HG02678 (cell line): Measurements from ENCODE around the gene MTRR.

Source experiments
- ATAC-seq: cut with Tn5 transposase; IDR thresholded peaks from one replicate; pipeline ENCODE4 v1.9.1; 2021; ENCODE audit warnings: mild to moderate bottlenecking, moderate library complexity; ENCODE audit not compliant: unreplicated experiment

MTRR gene

DNA sequence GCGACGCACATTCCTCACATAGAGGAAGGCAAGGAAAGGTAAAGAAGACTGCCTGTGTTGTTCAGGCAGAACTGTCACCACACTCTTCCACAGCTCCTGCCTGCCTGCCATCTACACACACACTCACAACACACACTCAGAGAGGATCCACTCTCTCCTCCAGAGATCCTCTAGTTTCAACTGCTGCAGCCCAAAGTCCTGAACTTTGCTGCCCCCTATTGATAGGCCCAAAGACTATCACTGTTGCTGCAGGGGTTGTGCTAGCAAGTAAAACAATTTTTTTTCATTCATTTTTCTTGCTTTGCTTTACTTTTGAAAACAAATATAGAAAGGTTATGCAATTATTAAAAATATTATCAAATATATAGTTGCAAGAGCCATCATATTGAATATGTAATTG lies 12.1 kb upstream of the MTRR start:
- ATAC-seq, result no peak

DNA sequence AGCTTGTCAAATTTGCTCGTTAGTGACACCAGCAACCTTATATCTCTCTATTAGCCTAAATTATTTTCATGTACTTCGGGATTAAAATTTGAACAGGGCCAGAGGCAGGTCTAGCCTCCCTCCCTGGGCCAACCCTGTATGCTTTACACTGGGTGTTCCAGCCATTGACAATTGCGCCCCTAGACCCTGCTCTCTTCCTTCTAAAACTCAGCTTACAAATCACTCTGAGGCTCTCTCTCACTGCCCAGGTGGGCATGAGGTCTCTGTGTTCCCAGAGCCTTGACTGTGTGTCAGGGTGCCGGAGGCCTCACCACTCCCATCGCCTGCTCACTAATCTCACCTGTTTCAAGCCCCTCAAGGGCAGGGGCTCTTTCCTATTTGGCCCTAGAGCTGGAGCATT lies 11.6 kb upstream of the MTRR start:
- ATAC-seq, result no peak

DNA sequence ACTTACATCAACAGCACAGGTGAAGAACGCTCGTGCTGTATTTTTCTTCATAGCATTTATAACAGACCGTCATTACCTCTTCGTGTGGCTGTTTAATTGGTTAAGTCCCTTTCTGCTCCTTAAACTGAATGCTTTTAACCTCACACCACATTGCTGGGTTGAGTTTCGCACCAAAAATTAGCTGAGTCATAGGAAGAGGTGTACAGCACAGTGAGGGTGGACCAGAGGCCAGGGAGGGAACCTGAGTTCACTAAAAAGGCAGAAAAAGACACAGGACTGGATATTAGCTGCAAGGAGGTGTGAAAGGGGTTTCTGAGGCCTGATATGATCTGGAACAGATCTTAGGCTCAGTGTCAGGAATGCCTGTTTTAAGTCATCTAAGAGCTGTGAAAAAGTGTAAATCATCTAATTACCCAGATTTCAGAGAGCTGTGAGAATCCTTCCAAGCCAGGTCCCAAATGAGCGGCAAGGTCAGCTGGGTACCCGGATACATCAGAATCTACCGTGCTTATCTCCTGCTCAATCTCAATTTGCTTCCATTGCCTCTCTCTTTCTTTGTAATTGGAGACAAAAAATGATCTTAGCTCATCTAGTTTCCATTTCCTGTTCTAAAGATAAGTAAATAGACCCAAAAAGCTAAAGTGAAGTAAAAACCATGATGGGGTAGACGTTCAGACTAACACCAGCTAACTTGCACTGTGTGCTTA lies 10.9 kb upstream of the MTRR start:
- ATAC-seq, result peak; percentile 40

DNA sequence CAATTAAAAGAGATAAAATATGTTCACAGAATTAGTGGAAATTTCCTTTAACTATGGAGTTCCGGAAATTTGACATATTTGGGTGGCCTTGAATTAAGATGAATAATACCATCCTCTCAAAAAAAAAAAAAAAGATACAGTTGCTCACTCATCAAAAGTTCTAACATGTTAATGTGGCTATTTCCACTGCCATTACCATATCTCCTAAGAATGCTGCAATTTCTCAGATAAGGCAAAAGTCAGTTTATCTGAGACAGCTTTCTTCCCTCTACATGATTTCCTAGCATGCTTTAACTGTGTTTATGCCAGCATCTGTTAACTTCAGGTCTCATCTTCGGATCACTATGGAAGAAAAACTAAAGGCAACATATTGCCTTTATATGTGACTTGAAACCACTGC lies 2.8 kb upstream of the MTRR start:
- no peak for ATAC-seq

DNA sequence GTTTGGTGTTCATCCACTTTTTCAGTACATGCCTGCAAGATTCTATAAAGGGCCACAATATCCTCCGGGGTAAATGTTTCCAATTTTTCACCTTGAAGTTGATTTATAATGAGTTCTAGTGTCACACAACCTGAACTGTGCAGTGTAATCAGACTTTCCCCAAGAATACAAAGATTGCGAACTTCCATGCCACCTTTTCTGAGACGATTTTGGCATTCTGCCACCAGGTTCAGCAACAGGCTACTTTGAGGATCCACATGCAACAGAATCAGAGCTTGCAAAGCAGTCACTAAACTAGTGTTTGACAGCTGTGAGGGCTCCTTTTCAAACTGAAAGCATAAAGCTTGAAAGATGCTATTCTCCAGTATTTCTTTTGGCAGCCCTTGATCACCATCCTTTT lies 1.7 kb upstream of the MTRR start:
- ATAC-seq, result no peak

DNA sequence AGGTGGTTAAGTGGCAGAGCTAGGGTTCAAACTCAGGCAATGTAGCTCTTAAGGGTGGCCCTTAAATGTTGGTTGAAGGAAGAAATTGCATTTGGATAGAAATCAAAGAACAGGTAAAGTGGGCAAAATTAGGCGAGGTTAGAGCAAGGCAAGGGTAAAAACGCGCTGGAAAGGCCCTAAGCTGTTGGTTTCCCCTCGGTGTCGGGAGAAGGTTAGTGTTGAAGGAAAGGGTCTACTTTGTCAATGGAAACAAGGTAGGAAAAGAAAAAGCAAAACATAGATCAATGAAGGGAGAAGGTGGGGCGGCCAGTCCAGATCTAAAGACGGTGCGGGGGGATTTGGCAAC lies 548 bp upstream of the MTRR start:
- no peak for ATAC-seq

DNA sequence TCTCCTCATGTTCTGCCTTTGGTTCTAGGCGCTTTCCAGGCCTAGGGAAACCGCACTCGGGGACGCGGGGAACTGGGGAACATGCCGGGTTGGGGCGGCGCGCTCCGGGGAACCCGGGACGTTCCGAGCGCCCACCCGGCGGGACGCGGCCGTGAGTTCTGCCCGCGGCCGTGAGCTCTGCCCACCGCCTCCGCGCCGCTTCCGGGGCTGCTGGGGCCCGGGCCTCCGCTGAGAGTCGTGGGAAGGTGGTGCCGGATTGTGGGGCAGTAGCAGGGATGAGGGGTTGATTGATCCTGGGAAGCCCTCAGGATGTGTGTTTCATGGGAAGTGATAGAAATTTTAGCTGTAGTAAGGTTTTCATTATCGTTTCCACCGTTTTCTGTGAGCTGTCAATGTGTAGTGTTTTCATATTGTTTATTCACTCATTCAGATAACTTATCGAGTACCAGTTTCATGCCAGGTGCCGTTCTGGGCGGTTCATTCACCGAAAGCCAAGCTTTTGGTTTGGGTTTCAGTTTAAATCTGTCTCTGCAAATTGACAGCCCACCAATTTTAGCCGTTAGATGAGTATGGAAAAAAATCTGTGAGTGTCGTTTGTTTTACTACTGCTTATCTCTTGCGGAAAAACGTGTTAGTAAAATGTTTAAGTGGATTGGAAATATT lies 657 bp downstream of the MTRR start:
- ATAC-seq, result peak; percentile 34

DNA sequence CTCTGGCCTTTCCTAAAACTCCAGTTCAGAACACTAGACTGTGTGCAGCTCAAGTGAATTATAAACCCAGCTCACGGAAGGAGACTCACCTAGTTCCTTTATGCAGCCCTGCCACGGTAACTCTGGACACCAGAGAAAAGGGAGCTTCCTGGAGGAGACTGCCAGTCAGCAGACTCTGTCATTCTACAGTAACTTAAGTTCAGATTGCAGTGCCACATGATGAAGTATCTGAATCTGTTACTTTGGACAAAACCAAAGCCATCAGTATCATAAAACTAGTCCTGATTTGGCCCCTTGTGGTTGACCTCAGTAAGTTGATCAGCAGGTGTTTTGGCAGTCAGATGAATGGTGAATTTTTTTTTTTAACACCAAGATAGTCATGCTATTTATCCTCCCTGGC lies 2.7 kb downstream of the MTRR start:
- ATAC-seq, result peak; percentile 32

DNA sequence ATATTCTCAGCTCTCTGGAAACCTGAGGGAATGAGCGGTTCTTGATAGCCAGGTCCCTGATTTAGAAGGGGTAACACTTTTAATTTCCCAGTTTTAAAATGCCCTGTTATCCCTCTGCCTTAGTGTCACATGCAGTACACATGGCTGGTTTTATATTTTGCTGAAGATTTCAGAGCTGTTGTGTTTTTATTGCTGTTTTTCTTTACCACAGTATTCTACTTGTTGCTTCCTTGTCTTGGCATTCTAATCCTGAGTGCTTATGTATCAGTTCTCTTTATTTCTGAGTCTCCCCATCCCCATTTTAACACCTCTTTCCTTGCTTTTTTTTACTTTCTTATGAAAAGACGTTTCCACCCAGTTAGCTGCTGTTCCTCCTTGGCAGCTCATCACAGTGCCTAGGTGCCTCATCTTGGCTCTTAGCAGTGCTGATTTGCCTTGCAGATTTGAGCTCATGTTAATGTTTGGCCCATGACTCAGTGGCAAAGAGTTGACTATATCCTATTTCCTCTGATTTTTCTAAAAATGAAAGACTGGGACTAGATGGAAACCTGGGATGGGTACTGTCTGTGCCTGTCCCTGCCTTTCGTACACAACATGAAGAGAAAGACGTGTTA lies 3.7 kb downstream of the MTRR start:
- ATAC-seq, result no peak

DNA sequence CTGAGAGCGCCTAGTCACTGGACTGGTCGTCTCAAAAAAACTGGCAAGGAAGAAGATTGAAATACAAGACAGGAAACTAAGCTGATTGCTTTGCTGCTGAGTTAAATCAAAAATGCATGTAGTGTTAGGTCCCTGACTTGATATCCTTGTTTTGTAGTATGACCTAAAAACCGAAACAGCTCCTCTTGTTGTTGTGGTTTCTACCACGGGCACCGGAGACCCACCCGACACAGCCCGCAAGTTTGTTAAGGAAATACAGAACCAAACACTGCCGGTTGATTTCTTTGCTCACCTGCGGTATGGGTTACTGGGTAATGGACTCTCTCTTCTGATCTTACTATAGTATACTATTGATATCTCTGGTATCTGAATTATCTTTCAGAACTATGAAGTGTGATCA lies 4.3 kb downstream of the MTRR start:
- ATAC-seq, result no peak

DNA sequence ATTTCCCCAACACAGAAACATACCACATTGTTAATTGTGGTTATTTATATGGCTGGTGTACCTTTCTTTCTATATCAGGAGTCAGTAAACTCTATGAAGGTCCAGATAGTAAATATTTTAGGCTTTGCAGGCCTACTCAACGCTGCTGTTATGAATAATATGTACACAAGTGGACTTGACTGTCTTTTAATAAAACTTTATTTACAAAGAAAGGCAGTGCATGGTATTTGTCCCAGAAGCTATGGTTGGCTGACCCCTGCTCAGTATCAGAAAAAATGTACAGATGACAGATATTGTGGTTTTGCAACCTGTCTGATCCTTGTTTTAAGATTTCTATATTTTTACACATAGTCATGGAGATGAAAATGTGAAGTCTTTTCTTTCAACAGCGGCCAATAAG lies 5.7 kb downstream of the MTRR start:
- no peak for ATAC-seq

DNA sequence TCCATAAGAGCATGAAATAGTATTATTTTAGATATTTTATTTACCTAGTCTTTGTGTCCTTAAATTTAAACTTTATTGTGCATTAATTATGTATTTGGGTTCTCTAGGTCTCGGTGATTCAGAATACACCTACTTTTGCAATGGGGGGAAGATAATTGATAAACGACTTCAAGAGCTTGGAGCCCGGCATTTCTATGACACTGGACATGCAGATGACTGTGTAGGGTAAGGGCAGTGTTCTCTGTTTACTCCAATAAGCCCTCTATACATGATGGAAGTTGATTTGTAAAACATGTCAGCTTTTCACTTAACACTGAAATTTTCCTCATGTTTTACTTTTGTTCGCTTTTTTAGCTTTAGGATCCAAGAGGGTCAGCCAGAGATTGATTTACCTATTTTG lies 6.2 kb downstream of the MTRR start:
- ATAC-seq, result no peak

DNA sequence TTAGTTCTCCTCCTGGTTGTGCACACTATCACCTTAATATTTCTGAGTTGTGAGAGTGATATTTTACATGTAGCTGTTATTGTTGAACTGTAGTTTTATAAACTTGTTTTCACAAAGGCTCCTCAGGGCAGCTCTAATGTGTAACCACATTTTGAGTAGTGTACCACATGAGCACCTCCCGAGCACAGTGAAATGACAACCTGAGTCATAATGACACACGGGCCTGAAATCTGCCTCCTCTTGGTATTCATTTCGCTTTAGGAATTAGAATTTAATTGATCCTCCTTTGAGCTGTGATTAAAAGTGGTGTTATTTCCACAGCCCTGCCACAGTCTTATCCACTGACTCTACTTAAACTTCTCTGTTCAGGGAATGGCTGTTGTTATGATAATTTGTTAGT lies 7.9 kb downstream of the MTRR start:
- peak; percentile 28 for ATAC-seq

DNA sequence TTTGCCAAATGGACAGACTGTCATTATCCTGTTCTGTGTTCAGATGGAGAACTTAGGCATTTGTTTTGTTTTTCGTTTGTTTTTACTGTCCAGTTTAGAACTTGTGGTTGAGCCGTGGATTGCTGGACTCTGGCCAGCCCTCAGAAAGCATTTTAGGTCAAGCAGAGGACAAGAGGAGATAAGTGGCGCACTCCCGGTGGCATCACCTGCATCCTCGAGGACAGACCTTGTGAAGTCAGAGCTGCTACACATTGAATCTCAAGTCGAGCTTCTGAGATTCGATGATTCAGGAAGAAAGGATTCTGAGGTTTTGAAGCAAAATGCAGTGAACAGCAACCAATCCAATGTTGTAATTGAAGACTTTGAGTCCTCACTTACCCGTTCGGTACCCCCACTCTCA lies 8.9 kb downstream of the MTRR start:
- ATAC-seq, result no peak

DNA sequence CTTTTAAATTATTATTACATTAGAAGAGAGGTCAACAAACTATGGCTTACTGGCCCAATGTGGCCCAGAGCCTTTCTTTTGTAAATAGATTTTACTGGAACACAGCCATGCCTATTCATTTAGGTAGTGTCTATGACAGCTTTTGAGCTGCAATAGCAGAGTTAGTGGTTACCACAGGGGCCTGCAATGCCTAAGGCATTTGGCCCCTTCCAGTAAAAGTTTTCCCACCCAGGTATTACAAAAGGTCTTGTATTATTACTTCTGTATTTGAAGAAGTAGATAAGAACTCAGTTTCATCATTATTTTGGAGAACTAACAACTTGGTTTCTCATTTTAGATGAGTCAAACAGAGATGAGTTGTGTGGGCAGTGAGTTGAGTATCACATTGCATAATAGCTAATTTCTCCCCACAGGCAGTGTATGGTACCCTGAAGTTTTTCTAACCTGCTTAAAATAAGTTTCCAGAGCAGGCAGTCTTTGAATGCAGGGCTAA lies 9.5 kb downstream of the MTRR start:
- ATAC-seq, result peak; percentile 97

DNA sequence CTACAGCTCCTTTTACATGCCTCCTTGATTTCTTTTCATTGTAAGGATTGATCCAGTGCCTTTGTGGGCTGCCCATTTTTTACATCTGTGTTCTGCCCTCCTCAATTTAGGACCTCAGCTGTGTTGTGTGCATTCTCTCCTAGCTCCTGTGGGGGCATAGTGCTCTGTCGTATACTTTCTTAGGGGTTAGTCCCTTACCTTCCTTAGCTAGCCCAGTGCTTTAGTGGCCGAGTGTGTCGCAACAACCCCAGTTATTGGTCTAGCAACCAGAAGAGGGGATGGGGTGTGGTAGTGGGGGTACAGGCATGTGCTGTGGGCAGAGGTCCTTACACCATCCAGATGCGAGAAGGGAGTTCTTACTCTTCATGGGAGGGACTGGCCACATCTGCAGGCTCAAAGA lies 12.1 kb downstream of the MTRR start:
- ATAC-seq, result no peak

DNA sequence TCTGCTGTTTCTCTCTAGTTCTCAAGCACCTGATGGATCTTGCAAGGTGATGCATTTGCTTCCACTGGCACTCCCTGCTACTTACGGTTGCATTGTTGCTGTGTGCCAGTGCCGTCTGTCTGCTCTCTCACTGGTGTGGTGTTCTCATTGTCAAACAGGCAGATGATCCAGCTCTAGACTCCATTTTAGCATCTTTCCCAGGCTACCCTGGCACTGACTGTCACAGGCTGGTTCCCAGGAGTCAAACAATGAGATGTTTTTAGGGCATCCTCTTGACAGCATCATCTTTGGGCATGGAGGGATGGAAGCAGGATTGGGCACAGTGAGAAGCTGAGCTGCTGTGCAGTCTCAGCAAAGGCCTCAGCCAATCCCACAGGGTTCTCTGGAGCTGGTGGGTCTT lies 12.9 kb downstream of the MTRR start:
- no peak for ATAC-seq

DNA sequence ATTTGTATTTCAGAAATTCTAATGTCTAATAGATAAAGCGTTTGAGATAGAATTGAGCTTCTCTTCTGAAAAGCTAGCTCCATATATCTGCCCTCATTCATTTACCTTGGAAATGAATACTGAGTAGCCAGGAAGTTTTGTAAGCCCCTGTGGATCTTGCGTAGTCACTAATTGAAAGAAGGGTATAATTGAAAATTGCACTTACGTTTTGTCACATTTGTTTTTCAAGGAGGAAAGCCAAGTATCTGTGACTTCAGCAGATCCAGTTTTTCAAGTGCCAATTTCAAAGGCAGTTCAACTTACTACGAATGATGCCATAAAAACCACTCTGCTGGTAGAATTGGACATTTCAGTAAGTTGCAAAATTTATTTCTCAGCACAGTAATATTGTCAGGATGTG lies 14.0 kb downstream of the MTRR start:
- ATAC-seq, result no peak

DNA sequence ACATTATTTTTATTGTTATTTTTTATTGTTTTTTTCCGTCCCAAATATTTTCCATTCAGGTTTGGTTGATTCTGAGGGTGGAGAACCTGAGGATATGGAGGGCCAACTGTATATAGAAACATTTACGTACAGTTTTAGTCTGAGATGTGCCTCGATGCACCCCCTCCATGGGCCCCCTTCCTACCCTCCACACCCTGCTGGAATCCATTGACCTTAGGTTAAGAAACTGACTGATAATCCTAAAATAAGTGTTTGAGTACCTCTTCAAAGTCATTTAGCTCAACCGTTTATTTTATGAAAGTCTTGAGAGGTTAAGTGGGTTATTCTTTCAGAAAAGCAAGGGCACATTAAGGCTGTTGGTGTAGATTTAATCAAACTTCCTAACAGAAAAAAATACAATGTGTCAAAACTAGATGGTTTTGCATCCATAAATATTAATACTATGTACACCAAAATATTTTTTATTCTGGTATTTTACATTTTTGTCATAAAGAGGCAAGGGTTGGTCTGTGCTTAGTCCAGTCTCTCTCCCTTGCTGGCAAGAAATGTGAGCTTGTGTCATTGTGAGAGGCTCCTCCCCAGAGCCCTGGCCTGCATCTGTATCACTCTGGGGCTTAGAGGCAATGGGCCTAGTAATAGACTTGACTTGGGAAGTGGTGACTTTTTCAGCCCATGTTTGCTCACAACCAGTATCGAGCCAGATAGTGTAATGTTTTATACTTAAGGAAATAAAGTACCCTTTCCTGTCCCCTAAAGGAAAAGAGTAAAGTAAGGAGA lies 15.7 kb downstream of the MTRR start:
- ATAC-seq, result no peak

DNA sequence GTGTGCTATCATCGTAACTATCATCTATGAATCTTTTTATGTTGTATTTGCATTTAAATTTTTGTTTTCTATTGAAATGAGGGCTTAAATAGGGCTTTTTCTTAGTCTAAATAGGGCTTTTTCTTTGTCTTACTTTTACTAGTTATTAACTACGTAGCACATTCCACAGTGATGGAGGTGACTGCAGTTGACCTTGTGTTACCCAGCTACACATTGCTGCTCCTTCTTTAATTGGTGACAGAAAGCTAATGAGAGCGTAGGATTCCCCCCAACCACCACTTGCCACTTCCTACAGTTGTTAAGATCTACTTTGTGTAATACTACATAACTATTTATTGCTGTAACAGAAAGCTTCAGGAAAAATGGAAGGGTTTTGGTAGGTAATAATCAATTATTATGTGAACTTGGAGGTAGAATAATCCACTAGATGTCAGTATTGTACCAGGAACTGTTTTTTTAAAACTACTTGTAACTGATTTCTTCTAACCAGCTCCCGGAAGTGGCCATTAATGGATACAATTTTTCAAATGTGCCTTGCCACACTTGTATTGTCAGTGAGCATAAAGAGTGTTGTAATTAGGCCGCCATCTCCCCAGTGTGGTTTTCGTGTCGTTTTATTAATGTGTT lies 18.0 kb downstream of the MTRR start:
- peak; percentile 56 for ATAC-seq

DNA sequence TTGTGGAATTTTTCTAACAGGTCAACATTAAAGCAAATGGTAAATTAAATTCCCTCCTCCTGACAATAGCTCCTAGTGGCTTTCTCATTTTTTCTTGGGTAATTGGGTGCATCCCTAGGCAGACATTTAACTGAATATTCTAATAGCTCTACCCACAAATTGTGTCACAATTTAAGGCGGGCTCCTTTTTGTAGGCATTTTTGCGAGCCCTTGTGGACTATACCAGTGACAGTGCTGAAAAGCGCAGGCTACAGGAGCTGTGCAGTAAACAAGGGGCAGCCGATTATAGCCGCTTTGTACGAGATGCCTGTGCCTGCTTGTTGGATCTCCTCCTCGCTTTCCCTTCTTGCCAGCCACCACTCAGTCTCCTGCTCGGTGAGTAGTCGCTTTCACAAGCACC lies 20.0 kb downstream of the MTRR start:
- ATAC-seq, result no peak
